Measurements from ENCODE around the gene EVL.

DNA sequence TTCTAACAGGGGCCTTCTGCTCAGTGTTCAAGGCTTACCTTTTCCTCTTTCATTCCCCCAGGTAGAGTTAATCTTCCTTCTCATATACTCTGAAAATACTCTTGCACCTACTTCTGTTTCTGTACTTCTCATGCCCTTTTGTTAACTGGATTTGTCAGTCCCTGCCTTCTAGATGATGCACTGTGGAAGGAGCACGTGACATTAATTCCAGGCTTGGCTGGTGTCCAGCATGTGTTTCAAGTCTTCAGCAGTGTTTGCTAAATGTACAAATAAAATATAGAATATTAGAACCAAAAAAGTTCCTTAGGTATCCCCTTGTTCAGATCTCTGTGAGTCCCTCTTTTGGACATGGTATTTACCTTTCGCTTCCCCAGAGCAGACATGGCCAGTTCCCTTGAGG is 27.9 kb upstream of the EVL start:
- TF ChIP-seq, protein P1, sequence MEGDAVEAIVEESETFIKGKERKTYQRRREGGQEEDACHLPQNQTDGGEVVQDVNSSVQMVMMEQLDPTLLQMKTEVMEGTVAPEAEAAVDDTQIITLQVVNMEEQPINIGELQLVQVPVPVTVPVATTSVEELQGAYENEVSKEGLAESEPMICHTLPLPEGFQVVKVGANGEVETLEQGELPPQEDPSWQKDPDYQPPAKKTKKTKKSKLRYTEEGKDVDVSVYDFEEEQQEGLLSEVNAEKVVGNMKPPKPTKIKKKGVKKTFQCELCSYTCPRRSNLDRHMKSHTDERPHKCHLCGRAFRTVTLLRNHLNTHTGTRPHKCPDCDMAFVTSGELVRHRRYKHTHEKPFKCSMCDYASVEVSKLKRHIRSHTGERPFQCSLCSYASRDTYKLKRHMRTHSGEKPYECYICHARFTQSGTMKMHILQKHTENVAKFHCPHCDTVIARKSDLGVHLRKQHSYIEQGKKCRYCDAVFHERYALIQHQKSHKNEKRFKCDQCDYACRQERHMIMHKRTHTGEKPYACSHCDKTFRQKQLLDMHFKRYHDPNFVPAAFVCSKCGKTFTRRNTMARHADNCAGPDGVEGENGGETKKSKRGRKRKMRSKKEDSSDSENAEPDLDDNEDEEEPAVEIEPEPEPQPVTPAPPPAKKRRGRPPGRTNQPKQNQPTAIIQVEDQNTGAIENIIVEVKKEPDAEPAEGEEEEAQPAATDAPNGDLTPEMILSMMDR (IDR thresholded peaks at IDR 0.05; ENCODE audit: low read depth, low read length): no peak
- TF ChIP-seq EZH2phosphoT487 (IDR thresholded peaks at IDR 0.05; ENCODE audit: low read depth): no peak
